HepG2 (cell line): ENCODE results near the gene SMIM9. TPM values are rescaled to one million over a fixed set of nuclear protein-coding genes. Genes with fewer than 3 reads are reported as not detected.

Experiments
- FOXP4 ChIP-seq: sonication (generic); formaldehyde crosslinking; IDR thresholded peaks from 2 replicates; pipeline ENCODE4 v1.4.0; 2020; ENCODE audit warnings: missing genetic modification reagents
- FUBP1 ChIP-seq: sonication (generic); formaldehyde crosslinking; IDR thresholded peaks from 2 replicates; pipeline ENCODE4 v1.5.1; 2020; ENCODE audit warnings: missing genetic modification reagents, mild to moderate bottlenecking, borderline replicate concordance
- NFE2L2 ChIP-seq: fragments of 150-350 bp; IDR thresholded peaks from 2 replicates; pipeline ENCODE4 v1.6.1; 2014; ENCODE audit warnings: low read length
- NKX3-1 ChIP-seq: sonication (generic); formaldehyde crosslinking; IDR thresholded peaks from 2 replicates; pipeline ENCODE4 v1.5.0; 2020; ENCODE audit warnings: missing genetic modification reagents
- RAD21 ChIP-seq: fragments of 450-650 bp; formaldehyde crosslinking; IDR thresholded peaks from 2 replicates; pipeline ENCODE4 v1.5.0; 2020; ENCODE audit warnings: mild to moderate bottlenecking
- RFX5 ChIP-seq: IDR thresholded peaks from 2 replicates; pipeline ENCODE4 v1.6.1; 2011; ENCODE audit warnings: low read depth, low read length, improper control_type of control experiment
- SRSF4 ChIP-seq: fragments of 200-400 bp; formaldehyde crosslinking; IDR thresholded peaks from one replicate; pipeline ENCODE4 v1.6.1; 2018; ENCODE audit warnings: mild to moderate bottlenecking, low read depth, low read length, moderate library complexity; ENCODE audit not compliant: poor library complexity, severe bottlenecking
- TEAD2 ChIP-seq: sonication (generic); formaldehyde crosslinking; IDR thresholded peaks from 2 replicates; pipeline ENCODE4 v1.9.0; 2021; ENCODE audit warnings: missing genetic modification reagents
- THAP11 ChIP-seq: IDR thresholded peaks from 2 replicates; pipeline ENCODE4 v1.6.1; 2016; ENCODE audit warnings: missing biosample characterization, missing genetic modification reagents
- THRA ChIP-seq: sonication (generic); formaldehyde crosslinking; IDR thresholded peaks from 2 replicates; pipeline ENCODE4 v1.4.0; 2020; ENCODE audit warnings: missing genetic modification reagents, borderline replicate concordance
- YY1 ChIP-seq: IDR thresholded peaks from 2 replicates; pipeline ENCODE4 v1.6.1; 2011; ENCODE audit warnings: low read length, low read depth, moderate library complexity, mild to moderate bottlenecking; ENCODE audit not compliant: insufficient read depth, insufficient replicate concordance
- ZNF17 ChIP-seq: sonication (generic); formaldehyde crosslinking; IDR thresholded peaks from 2 replicates; pipeline ENCODE4 v1.5.0; 2020; ENCODE audit warnings: mild to moderate bottlenecking, missing genetic modification reagents
- ZNF256 ChIP-seq: sonication (generic); formaldehyde crosslinking; conservative IDR thresholded peaks from 2 replicates; pipeline ENCODE4 v1.4.0; 2020; ENCODE audit warnings: missing genetic modification reagents
- ZNF354B ChIP-seq: sonication (generic); formaldehyde crosslinking; IDR thresholded peaks from 2 replicates; pipeline ENCODE4 v1.8.0; 2022; ENCODE audit warnings: mild to moderate bottlenecking, missing genetic modification reagents
- ZNF552 ChIP-seq: sonication (generic); formaldehyde crosslinking; IDR thresholded peaks from 2 replicates; pipeline ENCODE4 v1.9.0; 2022; ENCODE audit warnings: missing genetic modification reagents, mild to moderate bottlenecking, borderline replicate concordance
- ZNF557 ChIP-seq: sonication (generic); formaldehyde crosslinking; IDR thresholded peaks from 2 replicates; pipeline ENCODE4 v1.4.0; 2020; ENCODE audit warnings: missing genetic modification reagents
- ZNF644 ChIP-seq: IDR thresholded peaks from 2 replicates; pipeline ENCODE4 v1.6.1; 2016; ENCODE audit warnings: low read depth
- ZNF646 ChIP-seq: sonication (generic); formaldehyde crosslinking; IDR thresholded peaks from 2 replicates; pipeline ENCODE4 v1.9.0; 2021; ENCODE audit warnings: mild to moderate bottlenecking, missing genetic modification reagents
- ZNF678 ChIP-seq: sonication (generic); formaldehyde crosslinking; IDR thresholded peaks from 2 replicates; pipeline ENCODE4 v1.4.0; 2020; ENCODE audit warnings: mild to moderate bottlenecking, missing genetic modification reagents
- polyA plus RNA-seq, 8 experiments: library from polyadenylated mRNA; depleted of rRNA in 3 of 8; stranded (reverse) in 7 of 8; unstranded in 1 of 8; fragments of >200 nt; fragmentation: Illumina TruSeq in 4 of 8; extraction: Trizol in 4 of 8; gene quantifications; 2 replicates each; pipeline versions ENCODE4 v1.2.1 to v1.2.3, GENCODE V29; 2011 to 2016; ENCODE audit warnings: low read depth in 4 of 8, missing spikeins in 1 of 8, mixed read lengths in 1 of 8; ENCODE audit not compliant: insufficient read depth in 1 of 8
- total RNA-seq, 5 experiments: library from RNA; depleted of rRNA; stranded (reverse); fragments of >200 nt; fragmentation: Illumina TruSeq; extraction: Trizol; gene quantifications; 2 replicates each; pipeline ENCODE4 v1.2.3, GENCODE V29; 2016; ENCODE audit warnings: low read depth in 1 of 5

The SMIM9 gene
- total and polyA plus RNA-seq, 2 of the 13 experiments (the other 11 are each of a cell fraction or from before 2014, with no cell fraction given), result not detected

GRCh38 chrX:154799556-154800348, 34.7 kb downstream of the SMIM9 start (continued):
- TF ChIP-seq TEAD2 (no peak), THRA (CRISPR knock-in tag) (no peak), THAP11 (CRISPR knock-in tag) (no peak), SRSF4 (no peak), FOXP4 (CRISPR knock-in tag) (peak; percentile 68), ZNF256 (CRISPR knock-in tag) (no peak), ZNF354B (CRISPR knock-in tag) (no peak), ZNF557 (no peak), RAD21 (CRISPR knock-in tag) (no peak), ZNF552 (CRISPR knock-in tag) (no peak), ZNF17 (CRISPR knock-in tag) (no peak), NFE2L2 (no peak), NKX3-1 (CRISPR knock-in tag) (no peak), ZNF646 (no peak), FUBP1 (CRISPR knock-in tag) (no peak), RFX5 (no peak), YY1 (peak; percentile 34), ZNF644 (no peak), ZNF678 (CRISPR knock-in tag) (no peak)
